Stomach (tissue), 9 donors: ENCODE results near the gene ANKRD34A. TPM values are rescaled to one million over a fixed set of nuclear protein-coding genes. Genes with fewer than 3 reads are reported as not detected.

Source experiments
- DNase-seq, 2 donors: peaks; one replicate each; pipeline versions ENCODE4 v3.0.0 to v3.0.0-alpha.2; 2013 to 2019
- H3K27ac ChIP-seq, 5 donors: fragments of 200-600 bp in 4 of 5; sonication (generic) in 4 of 5; one replicate each; pipeline ENCODE4 v1.5.1; 2013 to 2019; ENCODE audit warnings: mild to moderate bottlenecking in 1 of 5, moderate library complexity in 1 of 5
- H3K27me3 ChIP-seq, 3 donors: fragments of 200-600 bp; sonication (generic); one replicate each; pipeline ENCODE4 v1.5.1; 2017 to 2019; ENCODE audit warnings: mixed run types in 1 of 3
- H3K36me3 ChIP-seq, 4 donors: fragments of 200-600 bp; sonication (generic); 1 replicate in 3 of 4; 2 replicates in 1 of 4; pipeline ENCODE4 v1.5.1; 2016 to 2019
- H3K4me1 ChIP-seq, 4 donors: fragments of 200-600 bp; sonication (generic); one replicate each; pipeline ENCODE4 v1.5.1; 2016 to 2019
- H3K4me3 ChIP-seq, 4 donors: fragments of 200-600 bp; sonication (generic) in 3 of 4; one replicate each; pipeline ENCODE4 v1.5.1; 2016 to 2019; ENCODE audit warnings: mild to moderate bottlenecking in 1 of 4
- H3K9me3 ChIP-seq, 4 donors: fragments of 200-600 bp; sonication (generic); one replicate each; pipeline ENCODE4 v1.5.1; 2016 to 2019
- EP300 ChIP-seq: sonication (generic); formaldehyde crosslinking; IDR thresholded peaks from one replicate; pipeline ENCODE4 v1.6.1; 2017; ENCODE audit warnings: antibody characterized with exemption
- POLR2A ChIP-seq, 4 donors: fragments of 450-650 bp; IDR thresholded peaks; one replicate each; pipeline ENCODE4 v1.6.1; 2016; ENCODE audit warnings: antibody characterized with exemption in 4 of 4, control low read depth in 2 of 4, mild to moderate bottlenecking in 1 of 4, moderate library complexity in 1 of 4
- POLR2AphosphoS5 ChIP-seq, 3 donors: sonication (generic); formaldehyde crosslinking; IDR thresholded peaks; one replicate each; pipeline ENCODE4 v1.6.1; 2016; ENCODE audit warnings: antibody characterized with exemption in 3 of 3
- WGBS, 5 donors: extraction: QIAGEN DNeasy Blood & Tissue Kit in 3 of 5; methylation state at CpG; one replicate each; pipeline versions ENCODE4 v1.1.5 to v1.1.7; 2013 to 2018; 5-methylcytosine and 5-hydroxymethylcytosine counted together
- intact Hi-C: fragments of 100-400 bp; cut with DNase I; formaldehyde crosslinking; loops from one replicate; pipeline ENCODE4 v1.15.1; 2023; ENCODE audit warnings: low total_unique reads
- polyA plus RNA-seq, 3 donors: library from polyadenylated mRNA; stranded (reverse); fragments of 200-250 nt; gene quantifications; one replicate each; pipeline ENCODE4 v1.2.3, GENCODE V29; 2013
- total RNA-seq, 5 donors: library from RNA; depleted of rRNA; stranded (reverse); fragments of >200 nt; gene quantifications; one replicate each; pipeline versions ENCODE4 v1.1.0 to v1.2.3, GENCODE V29; 2014 to 2016
- TF ChIP-seq, protein P1 (sequence below), 7 experiments: fragments of 450-650 bp in 4 of 7; fragments of 200-600 bp in 3 of 7; sonication (generic) in 3 of 7; IDR thresholded peaks; one replicate each; pipeline ENCODE4 v1.5.1; 2016 to 2019; ENCODE audit warnings: antibody characterized with exemption in 7 of 7, control low read depth in 2 of 7, mild to moderate bottlenecking in 1 of 7
- donor health status: healthy with polysubstance abuse.
- donor health status: Bipolar disorder and iron deficiency.
- donor health status: healthy.

Gene ANKRD34A
- total and polyA plus RNA-seq, 8 donors = 0.19 to 2.6 (median 0.73) TPM; not detected in 3

DNA sequence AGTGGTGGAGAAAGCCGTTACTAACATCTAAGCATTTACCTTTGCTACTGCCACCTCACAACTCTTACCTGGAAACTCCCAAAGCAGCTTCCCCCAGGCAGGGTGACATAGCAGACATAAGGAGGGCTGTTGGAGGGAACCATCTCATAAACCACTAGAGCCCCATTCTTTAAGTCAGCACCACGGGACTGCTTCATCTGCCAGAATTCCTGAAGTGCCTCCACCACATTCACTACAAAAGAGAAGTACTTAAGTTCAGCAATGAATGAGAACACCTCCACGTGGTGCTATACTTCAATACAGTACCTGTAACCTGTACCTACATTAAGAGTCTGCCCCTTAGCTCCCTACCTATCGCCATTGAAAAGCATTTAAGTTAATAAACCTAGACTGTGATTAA, 16.8 kb downstream of the ANKRD34A start:
- Histone ChIP-seq H3K36me3 (peaks cover 0 to 41% (median 31%) of the 10 kb centered on the region in 4 donors), H3K27ac (peak overlapping the region in 1 of 5 donors; percentile 69), H3K27me3 (no peaks in the 10 kb centered on the region), H3K4me1 (peaks cover 0 to 39% (median 18%) of the 10 kb centered on the region in 4 donors), H3K9me3 (no peaks in the 10 kb centered on the region), H3K4me3 (no peak overlapping the region)
- TF ChIP-seq EP300 = no peak
- TF ChIP-seq POLR2A (IDR thresholded peaks at IDR 0.05) = no peak
- TF ChIP-seq POLR2AphosphoS5 (IDR thresholded peaks at IDR 0.05) = no peak
- TF ChIP-seq, protein P1, sequence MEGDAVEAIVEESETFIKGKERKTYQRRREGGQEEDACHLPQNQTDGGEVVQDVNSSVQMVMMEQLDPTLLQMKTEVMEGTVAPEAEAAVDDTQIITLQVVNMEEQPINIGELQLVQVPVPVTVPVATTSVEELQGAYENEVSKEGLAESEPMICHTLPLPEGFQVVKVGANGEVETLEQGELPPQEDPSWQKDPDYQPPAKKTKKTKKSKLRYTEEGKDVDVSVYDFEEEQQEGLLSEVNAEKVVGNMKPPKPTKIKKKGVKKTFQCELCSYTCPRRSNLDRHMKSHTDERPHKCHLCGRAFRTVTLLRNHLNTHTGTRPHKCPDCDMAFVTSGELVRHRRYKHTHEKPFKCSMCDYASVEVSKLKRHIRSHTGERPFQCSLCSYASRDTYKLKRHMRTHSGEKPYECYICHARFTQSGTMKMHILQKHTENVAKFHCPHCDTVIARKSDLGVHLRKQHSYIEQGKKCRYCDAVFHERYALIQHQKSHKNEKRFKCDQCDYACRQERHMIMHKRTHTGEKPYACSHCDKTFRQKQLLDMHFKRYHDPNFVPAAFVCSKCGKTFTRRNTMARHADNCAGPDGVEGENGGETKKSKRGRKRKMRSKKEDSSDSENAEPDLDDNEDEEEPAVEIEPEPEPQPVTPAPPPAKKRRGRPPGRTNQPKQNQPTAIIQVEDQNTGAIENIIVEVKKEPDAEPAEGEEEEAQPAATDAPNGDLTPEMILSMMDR (IDR thresholded peaks at IDR 0.05) = no peak
- 73 to 85% (median 81%) methylated on average over 4 of the region's 4 CpGs for WGBS, 5 donors
- intact Hi-C loops = no loop called here
- no peak for DNase-seq

DNA sequence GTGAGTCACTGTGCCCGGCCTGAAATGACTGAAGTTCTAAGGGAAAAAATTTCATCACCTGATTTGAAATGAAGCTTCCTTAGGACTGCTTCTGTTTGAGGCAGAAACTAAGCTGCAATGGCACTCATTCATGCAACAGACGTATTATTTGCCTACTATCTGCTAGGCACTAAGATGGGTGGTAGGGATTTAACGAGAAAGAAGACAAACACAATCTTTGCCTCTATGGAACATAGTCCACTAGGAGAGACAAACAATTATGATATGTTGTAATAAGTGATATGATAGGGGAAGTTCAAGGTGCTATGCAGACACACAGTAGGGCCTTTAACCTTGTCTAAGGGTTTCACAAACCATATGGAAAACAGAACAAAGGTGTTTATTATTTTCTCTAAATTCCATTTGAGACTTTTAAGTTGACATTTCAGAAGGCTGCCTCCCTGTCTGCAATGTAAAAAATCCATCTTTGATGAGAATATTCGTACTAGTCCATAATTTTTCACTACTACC, 17.8 kb downstream of the ANKRD34A start:
- H3K27ac ChIP-seq = peak overlapping the region in 1 of 5 donors; percentile 69
- H3K9me3 ChIP-seq = no peaks in the 10 kb centered on the region
- H3K36me3 ChIP-seq = peaks cover 0 to 51% (median 40%) of the 10 kb centered on the region in 4 donors
- H3K27me3 ChIP-seq = no peaks in the 10 kb centered on the region
- TF ChIP-seq, protein P1 (IDR thresholded peaks at IDR 0.05) = no peak
- no peak for TF ChIP-seq POLR2A (IDR thresholded peaks at IDR 0.05)
- TF ChIP-seq POLR2AphosphoS5 (IDR thresholded peaks at IDR 0.05) = no peak
- TF ChIP-seq EP300 = no peak
- peaks cover 0 to 32% (median 14%) of the 10 kb centered on the region in 4 donors for H3K4me1 ChIP-seq
- intact Hi-C loops = no loop called here
- H3K4me3 ChIP-seq = no peak overlapping the region
- no peak for DNase-seq
- 82 to 94% (median 92%) methylated on average over 4 of the region's 4 CpGs for WGBS, 5 donors

DNA sequence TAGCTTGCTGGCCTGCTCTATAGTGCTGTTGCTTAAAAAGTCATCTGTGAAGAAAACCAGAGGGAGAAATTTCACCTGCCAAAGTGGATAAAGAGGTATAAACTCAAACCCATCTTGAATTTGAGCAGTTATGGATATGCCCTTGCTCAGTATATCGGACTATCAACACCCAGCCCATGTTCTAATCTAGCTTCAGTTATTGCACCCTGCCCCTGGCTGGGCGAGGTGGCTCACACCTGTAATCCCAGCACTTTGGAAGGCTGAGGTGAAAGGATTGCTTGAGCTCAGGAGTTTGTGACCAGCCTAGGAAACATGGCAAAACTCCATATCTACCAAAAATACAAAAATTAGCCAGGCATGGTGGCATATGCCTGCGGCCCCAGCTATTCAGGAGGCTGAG, 19.8 kb downstream of the ANKRD34A start:
- H3K9me3 ChIP-seq = no peaks in the 10 kb centered on the region
- TF ChIP-seq POLR2A (IDR thresholded peaks at IDR 0.05) (no peak), EP300 (no peak), POLR2AphosphoS5 (IDR thresholded peaks at IDR 0.05) (no peak)
- TF ChIP-seq, protein P1 (IDR thresholded peaks at IDR 0.05) = no peak
- no peak overlapping the region for H3K4me3 ChIP-seq
- peaks cover 0 to 62% (median 47%) of the 10 kb centered on the region in 4 donors for H3K36me3 ChIP-seq
- H3K27ac ChIP-seq = no peak overlapping the region
- H3K4me1 ChIP-seq = peaks cover 0 to 12% (median 5%) of the 10 kb centered on the region in 4 donors
- DNase-seq = no peak
- intact Hi-C loops = no loop called here
- 74 to 96% (median 89%) methylated on average over 3 of the region's 3 CpGs for WGBS, 5 donors
- H3K27me3 ChIP-seq = no peaks in the 10 kb centered on the region

DNA sequence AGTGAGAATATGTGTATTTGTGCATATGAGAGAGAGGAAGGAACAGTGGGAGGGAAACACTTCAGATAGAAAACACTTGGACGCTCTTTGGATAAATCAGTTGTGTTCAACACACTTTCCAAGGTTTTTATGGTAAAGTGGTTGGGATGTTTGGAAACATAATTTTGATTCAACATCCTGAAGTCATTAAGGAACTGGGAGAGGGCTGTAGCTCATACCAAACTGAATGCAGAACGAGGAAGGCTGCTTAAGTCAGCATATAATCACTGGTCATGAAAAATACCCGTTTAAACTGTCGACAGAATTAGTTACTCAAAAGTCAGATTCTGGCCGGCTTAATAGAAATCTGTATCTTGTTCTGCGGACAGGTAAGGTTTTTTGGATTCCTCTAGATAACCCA, 21.5 kb downstream of the ANKRD34A start:
- DNase-seq = no peak
- Histone ChIP-seq H3K4me3 (no peak overlapping the region), H3K27ac (no peak overlapping the region), H3K36me3 (peaks cover 0 to 74% (median 47%) of the 10 kb centered on the region in 4 donors), H3K9me3 (no peaks in the 10 kb centered on the region), H3K4me1 (no peaks in the 10 kb centered on the region), H3K27me3 (no peaks in the 10 kb centered on the region)
- TF ChIP-seq EP300 (no peak), POLR2A (IDR thresholded peaks at IDR 0.05) (no peak), POLR2AphosphoS5 (IDR thresholded peaks at IDR 0.05) (no peak)
- TF ChIP-seq, protein P1 (IDR thresholded peaks at IDR 0.05) = no peak
- intact Hi-C loops = no loop called here
- WGBS, 5 donors = 82 to 90% (median 87%) methylated on average over 6 of the region's 6 CpGs
